ENCODE data around the gene CSTB. TPM values are rescaled to one million over a fixed set of nuclear protein-coding genes. Genes with fewer than 3 reads are reported as not detected.
A peak's percentile ranks its signal among the peaks of the same experiment; 100 is the strongest.

CSTB gene
- total and polyA plus RNA-seq, 2 of the 8 experiments (the other 6 are each of a cell fraction or from before 2014, with no cell fraction given) = 53.8 to 64.1 TPM

GRCh38 chr21:43768868-43769167, 7.3 kb downstream of the CSTB start (continued):
- TF ChIP-seq SAP30 (IDR thresholded peaks at IDR 0.05; ENCODE audit: insufficient read depth, insufficient replicate concordance, low read length) (no peak), GTF2F1 (IDR thresholded peaks at IDR 0.05; ENCODE audit: borderline replicate concordance, low read depth, low read length) (no peak), ASH2L (IDR thresholded peaks at IDR 0.05; ENCODE audit: low read length) (peak; percentile 28), CHD1 (IDR thresholded peaks at IDR 0.05; ENCODE audit: low read depth, low read length) (no peak), HDAC2 (IDR thresholded peaks at IDR 0.05; ENCODE audit: borderline replicate concordance in 1 of 2, low read depth in 2 of 2, low read length in 2 of 2) (no peak), SP1 (IDR thresholded peaks at IDR 0.05; ENCODE audit: low read depth, low read length) (no peak), ATF2 (IDR thresholded peaks at IDR 0.05; ENCODE audit: low read length) (no peak)
